GM21786 (cell line): ENCODE measurements around the gene EMD.
A peak's percentile ranks its signal among the peaks of the same experiment; 100 is the strongest.

Experiments used
- ATAC-seq: cut with Tn5 transposase; IDR thresholded peaks from one replicate; pipeline ENCODE4 v1.9.1; 2021; ENCODE audit not compliant: unreplicated experiment

EMD gene

GRCh38 chrX:154355094-154355775, 23.9 kb upstream of the EMD start:
- no peak for ATAC-seq

GRCh38 chrX:154355776-154356140, 23.3 kb upstream of the EMD start:
- ATAC-seq: no peak

GRCh38 chrX:154356596-154356995, 22.5 kb upstream of the EMD start:
- no peak for ATAC-seq

GRCh38 chrX:154357205-154357604, 21.9 kb upstream of the EMD start:
- ATAC-seq: no peak

- ATAC-seq: no peak
These were observed 21.1 kb upstream of the EMD start for GRCh38 chrX:154358011-154358410.

GRCh38 chrX:154358829-154359228, 20.3 kb upstream of the EMD start:
- ATAC-seq: no peak

- ATAC-seq: no peak
These were observed 19.5 kb upstream of the EMD start for GRCh38 chrX:154359362-154360154.

- ATAC-seq: no peak
These were observed 18.9 kb upstream of the EMD start for GRCh38 chrX:154360155-154360713.

GRCh38 chrX:154362085-154362742, 16.9 kb upstream of the EMD start:
- no peak for ATAC-seq

- ATAC-seq: no peak
These were observed 15.2 kb upstream of the EMD start for GRCh38 chrX:154363706-154364439.

- no peak for ATAC-seq
These were observed 14.0 kb upstream of the EMD start for GRCh38 chrX:154365052-154365600.

GRCh38 chrX:154365997-154366665, 13.0 kb upstream of the EMD start:
- no peak for ATAC-seq

- ATAC-seq: no peak
These were observed 12.4 kb upstream of the EMD start for GRCh38 chrX:154366666-154367055.

GRCh38 chrX:154367474-154368308, 11.4 kb upstream of the EMD start:
- ATAC-seq: no peak

GRCh38 chrX:154368630-154369448, 10.3 kb upstream of the EMD start:
- peak; percentile 39 for ATAC-seq

GRCh38 chrX:154369449-154370299, 9.4 kb upstream of the EMD start:
- ATAC-seq: no peak

- no peak for ATAC-seq
These were observed 8.6 kb upstream of the EMD start for GRCh38 chrX:154370300-154371016.
